BLaER1 treated with 17β-estradiol and CSF1 and Interleukin-3, amounts not matched to agents 10 nM and 100 nM (cell line): ENCODE data around the gene CCDC12.

Experiments
- H3K27ac ChIP-seq, 11 experiments: shearing (Covaris generic); formaldehyde crosslinking; 2 replicates each; pipeline ENCODE4 v1.8.1; 2022
- H3K27me3 ChIP-seq, 11 experiments: shearing (Covaris generic); formaldehyde crosslinking; 2 replicates each; pipeline ENCODE4 v1.8.1; 2022
- H3K36me3 ChIP-seq, 11 experiments: shearing (Covaris generic); formaldehyde crosslinking; 2 replicates each; pipeline ENCODE4 v1.8.1; 2022
- H3K4me1 ChIP-seq, 10 experiments: shearing (Covaris generic); formaldehyde crosslinking; 2 replicates each; pipeline ENCODE4 v1.8.1; 2022
- H3K4me2 ChIP-seq, 11 experiments: shearing (Covaris generic); formaldehyde crosslinking; 2 replicates each; pipeline ENCODE4 v1.8.1; 2022
- H3K4me3 ChIP-seq, 10 experiments: shearing (Covaris generic); formaldehyde crosslinking; 2 replicates each; pipeline ENCODE4 v1.8.1; 2022
- H3K9ac ChIP-seq, 11 experiments: shearing (Covaris generic); formaldehyde crosslinking; 2 replicates each; pipeline ENCODE4 v1.8.1; 2022
- H3K9me3 ChIP-seq, 11 experiments: shearing (Covaris generic); formaldehyde crosslinking; replicated peaks in 1 of 11; 2 replicates each; pipeline ENCODE4 v1.8.1; 2022
- H4K20me1 ChIP-seq, 11 experiments: shearing (Covaris generic); formaldehyde crosslinking; 2 replicates each; pipeline ENCODE4 v1.8.1; 2022
- Cebpa-rat ChIP-seq, 11 experiments: shearing (Covaris generic); IDR thresholded peaks; 2 replicates each; pipeline ENCODE4 v1.8.1; 2022

Gene CCDC12

DNA sequence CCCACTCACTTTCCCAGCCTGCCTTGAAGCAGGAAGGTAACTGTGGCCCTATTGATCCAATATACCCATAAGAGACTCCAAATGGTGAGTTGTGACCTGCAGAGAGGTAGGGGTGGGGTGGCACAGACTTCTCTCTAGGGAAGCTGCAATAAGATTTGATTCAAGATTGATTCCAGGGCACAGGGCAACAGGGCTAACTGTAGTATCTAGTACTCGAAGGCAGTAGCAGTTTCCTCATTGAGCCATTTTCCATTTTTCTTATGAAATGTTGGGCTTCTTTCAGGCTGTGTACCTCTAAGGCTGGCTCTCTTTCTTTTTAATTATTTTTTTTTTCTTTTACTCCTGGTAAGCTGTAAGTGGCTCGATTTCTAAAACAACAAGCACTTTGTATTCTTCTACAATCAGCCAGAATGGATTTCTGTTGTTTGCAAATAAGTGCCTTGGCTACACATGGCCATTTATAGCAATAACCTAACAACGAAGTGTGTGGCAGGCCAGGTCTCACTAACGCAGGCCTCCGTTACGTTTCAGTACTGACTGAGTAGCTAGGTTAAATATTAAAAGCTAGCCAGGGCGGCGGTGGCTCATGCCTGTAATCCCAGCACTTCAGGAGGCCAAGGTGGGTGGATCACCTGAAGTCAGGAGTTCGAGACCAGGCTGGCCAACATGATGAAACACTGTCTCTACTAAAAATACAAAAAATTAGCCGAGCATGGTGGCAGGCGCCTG lies 19.3 kb downstream of the CCDC12 start:
- no peaks in the 10 kb centered on the region for H3K27me3 ChIP-seq
- TF ChIP-seq Cebpa-rat (IDR thresholded peaks at IDR 0.05), result no peak
- H3K27ac ChIP-seq, result no peak overlapping the region
- H3K9me3 ChIP-seq, result no peaks in the 10 kb centered on the region; a peak in 2 of 22 replicates
- H4K20me1 ChIP-seq, result peaks cover 98 to 100% (median 100%) of the 10 kb centered on the region in 11 experiments
- H3K4me1 ChIP-seq, result peaks cover 76 to 97% (median 84%) of the 10 kb centered on the region in 10 experiments
- no peak overlapping the region for H3K9ac ChIP-seq
- H3K4me3 ChIP-seq, result no peak overlapping the region
- H3K4me2 ChIP-seq, result peak overlapping the region in 10 of 11 experiments; percentile 27 to 94 (median 86); a peak in 17 of 22 replicates
- H3K36me3 ChIP-seq, result peaks cover 6 to 63% (median 33%) of the 10 kb centered on the region in 11 experiments; a peak in 16 of 22 replicates

DNA sequence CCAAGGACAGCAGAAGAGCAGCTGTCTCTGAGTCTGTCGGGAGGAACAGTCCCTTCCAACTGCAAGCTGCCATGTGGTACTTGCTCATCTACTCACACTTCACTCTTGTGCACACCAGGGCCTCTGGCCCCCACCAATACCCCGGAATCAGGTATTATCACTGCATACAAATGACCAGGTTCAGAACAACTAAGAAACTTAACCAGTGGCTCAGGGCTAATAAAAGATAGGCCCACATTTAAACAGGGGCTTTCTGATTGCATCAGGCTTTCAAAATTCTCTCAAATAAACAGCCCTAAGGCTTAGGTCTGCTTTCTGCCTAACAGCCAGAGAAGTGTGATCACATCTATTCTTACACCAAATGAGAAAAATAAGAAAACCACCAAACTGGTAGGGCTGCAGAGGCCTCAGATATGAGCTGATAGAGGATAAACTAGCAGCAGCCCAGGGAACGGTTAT lies 20.7 kb downstream of the CCDC12 start:
- peak overlapping the region; percentile 37 to 94 (median 87); a peak in 21 of 22 replicates for H3K4me2 ChIP-seq

DNA sequence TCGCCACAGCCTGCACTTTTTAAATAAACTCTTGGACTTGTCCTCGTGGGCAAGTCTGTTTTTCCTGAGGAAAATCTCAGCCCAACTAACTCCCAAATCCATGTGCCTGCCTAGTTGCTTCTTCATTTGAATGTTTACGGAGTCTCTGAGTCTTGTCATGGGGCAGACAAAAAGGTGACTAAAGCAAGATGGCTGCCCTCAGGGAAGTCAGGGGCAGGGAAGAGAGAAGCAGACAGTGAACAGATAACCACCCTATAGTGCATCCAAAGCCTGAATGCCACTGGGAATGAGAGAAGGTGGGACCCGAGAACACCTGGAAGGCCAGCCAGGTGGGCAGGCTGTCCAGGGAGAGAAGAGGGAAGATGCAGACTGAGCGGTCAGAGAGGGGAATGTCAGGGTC lies 21.4 kb downstream of the CCDC12 start:
- H3K36me3 ChIP-seq, result peaks cover 6 to 57% (median 31%) of the 10 kb centered on the region in 11 experiments; a peak in 16 of 22 replicates
- no peaks in the 10 kb centered on the region for H3K27me3 ChIP-seq
- H3K9ac ChIP-seq, result 0 out of 22 replicates have a peak overlapping the region, but pooled peaks of 1 of the 11 experiments have one; percentile 1
- no peak overlapping the region for H3K4me3 ChIP-seq
- no peak for TF ChIP-seq Cebpa-rat (IDR thresholded peaks at IDR 0.05)
- H4K20me1 ChIP-seq, result peaks cover 97 to 100% (median 99%) of the 10 kb centered on the region in 11 experiments
- no peaks in the 10 kb centered on the region for H3K9me3 ChIP-seq
- H3K4me1 ChIP-seq, result peaks cover 83 to 98% (median 88%) of the 10 kb centered on the region in 10 experiments
- peak overlapping the region in 2 of 11 experiments; percentile 35 to 69; a peak in 1 of 22 replicates for H3K27ac ChIP-seq
- H3K4me2 ChIP-seq, result peak overlapping the region; percentile 79 to 94 (median 89); a peak in 21 of 22 replicates

More for the DNA sequence above, 20.7 kb downstream of the CCDC12 start:
- Histone ChIP-seq H3K36me3 (peaks cover 6 to 62% (median 31%) of the 10 kb centered on the region in 11 experiments; a peak in 16 of 22 replicates), H3K27me3 (no peaks in the 10 kb centered on the region), H4K20me1 (peaks cover 97 to 100% (median 99%) of the 10 kb centered on the region in 11 experiments), H3K4me3 (no peak overlapping the region), H3K4me1 (peaks cover 83 to 98% (median 88%) of the 10 kb centered on the region in 10 experiments), H3K27ac (peak overlapping the region in 1 of 11 experiments; percentile 35; a peak in 2 of 22 replicates), H3K9me3 (no peaks in the 10 kb centered on the region), H3K9ac (0 out of 22 replicates have a peak overlapping the region, but pooled peaks of 2 of the 11 experiments have one; percentile 1 to 17)
- no peak for TF ChIP-seq Cebpa-rat (IDR thresholded peaks at IDR 0.05)

DNA sequence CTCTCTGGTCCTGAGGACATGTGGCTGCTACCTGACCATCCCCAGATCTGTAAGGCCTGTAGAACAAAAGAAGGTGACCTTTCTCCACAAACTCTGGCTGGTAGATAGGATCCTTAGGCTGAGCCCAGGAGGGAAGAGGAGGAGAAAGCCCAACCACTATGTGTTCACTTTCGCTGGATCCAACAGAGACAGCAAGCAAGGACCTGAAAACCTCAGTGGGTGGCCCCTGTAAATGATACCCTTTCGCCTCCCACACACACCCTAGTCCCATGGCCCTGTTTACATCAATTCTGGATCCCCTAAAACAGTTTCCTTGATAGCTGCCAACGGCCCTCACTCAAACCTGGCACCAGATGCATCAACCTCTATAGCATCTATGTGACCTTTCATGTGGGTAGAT lies 22.4 kb downstream of the CCDC12 start:
- TF ChIP-seq Cebpa-rat (IDR thresholded peaks at IDR 0.05), result no peak
- H3K4me2 ChIP-seq, result peak overlapping the region; percentile 79 to 94 (median 89)
- H3K4me3 ChIP-seq, result peak overlapping the region in 2 of 10 experiments; percentile 18 to 28; a peak in 2 of 20 replicates
- H3K9me3 ChIP-seq, result no peaks in the 10 kb centered on the region
- H4K20me1 ChIP-seq, result peaks cover 97 to 100% (median 99%) of the 10 kb centered on the region in 11 experiments
- no peaks in the 10 kb centered on the region for H3K27me3 ChIP-seq
- peaks cover 6 to 48% (median 21%) of the 10 kb centered on the region in 11 experiments; a peak in 15 of 22 replicates for H3K36me3 ChIP-seq
- peak overlapping the region in 10 of 11 experiments; percentile 35 to 70 (median 64); a peak in 18 of 22 replicates for H3K27ac ChIP-seq
- H3K4me1 ChIP-seq, result peaks cover 83 to 98% (median 88%) of the 10 kb centered on the region in 10 experiments
- peak overlapping the region; percentile 6 to 64 (median 41); a peak in 16 of 22 replicates for H3K9ac ChIP-seq

DNA sequence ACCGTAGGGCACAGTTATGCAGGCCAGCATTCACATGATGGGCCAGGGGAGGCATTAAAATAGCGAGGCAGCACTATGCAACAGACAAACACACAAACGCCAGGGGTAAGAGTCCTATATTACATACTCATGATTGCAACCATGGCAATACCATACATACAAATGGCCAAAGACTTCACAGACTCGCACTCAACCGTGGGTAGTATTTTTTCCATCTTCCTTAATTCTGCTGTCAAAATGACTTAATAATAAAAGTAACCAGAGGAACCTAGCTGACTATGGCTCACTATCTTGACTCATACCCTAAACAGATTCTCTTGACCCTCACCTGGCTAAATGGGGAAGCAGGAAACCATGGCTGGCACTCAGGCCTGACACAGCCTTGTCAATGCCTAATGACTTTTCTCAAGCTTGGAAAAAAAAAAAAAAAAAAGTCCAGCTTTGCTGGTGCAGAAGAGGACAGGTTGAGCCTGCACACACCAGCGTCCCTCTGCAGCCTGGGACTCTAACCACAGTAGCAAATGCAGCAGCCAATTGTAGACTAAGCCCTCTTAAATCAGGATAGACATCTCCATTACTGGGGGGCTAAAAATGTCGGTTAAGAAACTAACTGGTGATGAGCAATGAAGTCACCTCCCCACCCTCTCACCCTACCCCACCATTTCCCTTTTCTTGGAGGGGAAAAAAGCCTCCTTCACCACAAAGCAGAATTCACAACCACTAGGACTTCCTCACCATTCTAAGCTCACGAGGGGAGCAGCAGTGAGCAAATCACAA lies 23.1 kb downstream of the CCDC12 start:
- Histone ChIP-seq H3K36me3 (peaks cover 6 to 40% (median 20%) of the 10 kb centered on the region in 11 experiments; a peak in 14 of 22 replicates), H3K4me3 (peak overlapping the region in 2 of 10 experiments; percentile 18 to 28; a peak in 1 of 20 replicates), H3K9me3 (no peaks in the 10 kb centered on the region), H3K9ac (peak overlapping the region in 10 of 11 experiments; percentile 6 to 64 (median 41); a peak in 15 of 22 replicates), H3K27me3 (no peaks in the 10 kb centered on the region), H3K4me2 (peak overlapping the region; percentile 79 to 94 (median 89)), H3K27ac (peak overlapping the region in 10 of 11 experiments; percentile 35 to 70 (median 64); a peak in 18 of 22 replicates), H4K20me1 (peaks cover 97 to 100% (median 99%) of the 10 kb centered on the region in 11 experiments), H3K4me1 (peaks cover 83 to 98% (median 88%) of the 10 kb centered on the region in 10 experiments)
- no peak for TF ChIP-seq Cebpa-rat (IDR thresholded peaks at IDR 0.05)

DNA sequence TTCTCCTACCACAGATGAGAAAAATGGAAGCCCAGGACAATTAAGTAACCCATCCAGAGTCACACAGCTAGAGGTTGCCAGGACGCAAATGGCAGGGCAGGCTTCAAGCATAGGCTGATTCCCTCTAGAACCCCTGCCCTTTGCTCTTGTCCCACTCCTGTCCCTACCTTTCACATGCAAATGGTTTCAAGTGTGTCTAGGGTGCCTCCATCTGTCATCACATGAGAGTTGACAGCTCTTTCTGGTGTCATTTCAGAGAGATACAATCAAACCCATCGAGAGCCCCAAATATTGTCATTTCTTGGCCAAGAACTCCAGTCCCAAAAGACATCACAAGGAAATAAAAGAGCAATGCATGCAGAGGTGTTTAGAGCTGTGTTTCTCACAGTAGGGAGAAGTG lies 23.7 kb downstream of the CCDC12 start:
- H4K20me1 ChIP-seq, result peaks cover 97 to 100% (median 99%) of the 10 kb centered on the region in 11 experiments

DNA sequence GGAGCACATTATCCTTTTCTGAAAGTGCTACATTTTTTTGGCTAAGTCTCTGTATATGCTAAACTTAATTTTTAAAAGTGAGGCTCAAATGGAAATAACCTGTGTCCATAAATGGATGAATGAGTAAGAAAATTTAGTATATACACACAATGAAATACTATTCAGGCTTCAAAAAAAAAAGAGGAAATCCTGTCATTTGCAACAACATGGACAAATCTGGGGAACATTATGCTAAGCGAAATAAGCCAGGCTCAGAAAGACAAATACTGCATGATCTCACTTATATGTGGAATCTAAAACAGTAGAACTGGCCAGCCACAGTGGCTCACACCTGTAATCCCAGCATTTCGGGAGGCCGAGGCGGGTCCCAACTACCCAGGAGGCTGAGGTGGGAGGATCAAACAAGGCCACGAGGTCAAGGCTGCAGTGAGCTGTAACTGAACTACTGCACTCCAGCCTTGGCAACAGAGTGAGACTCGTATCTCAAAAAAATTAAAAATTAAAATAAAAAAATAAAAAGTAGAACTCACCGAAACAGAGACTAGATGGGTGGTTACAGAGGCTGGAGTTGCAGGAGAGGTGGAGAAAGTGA lies 25.8 kb downstream of the CCDC12 start:
- Histone ChIP-seq H4K20me1 (peaks cover 97 to 100% (median 99%) of the 10 kb centered on the region in 11 experiments), H3K4me1 (peaks cover 90 to 98% (median 92%) of the 10 kb centered on the region in 10 experiments), H3K36me3 (peaks cover 19 to 48% (median 33%) of the 10 kb centered on the region in 11 experiments), H3K4me2 (peak overlapping the region; percentile 54 to 98 (median 89); a peak in 21 of 22 replicates), H3K9me3 (peaks cover 0 to 8% (median 0%) of the 10 kb centered on the region in 11 experiments; a peak in 3 of 22 replicates), H3K27me3 (no peaks in the 10 kb centered on the region), H3K9ac (peak overlapping the region in 1 of 11 experiments; percentile 10; a peak in 2 of 22 replicates), H3K27ac (peak overlapping the region in 2 of 11 experiments; percentile 19 to 27; a peak in 1 of 22 replicates), H3K4me3 (no peak overlapping the region)
- no peak for TF ChIP-seq Cebpa-rat (IDR thresholded peaks at IDR 0.05)

More for the DNA sequence above, 23.7 kb downstream of the CCDC12 start:
- Histone ChIP-seq H3K9ac (no peak overlapping the region; a peak in 1 of 22 replicates), H3K4me3 (no peak overlapping the region), H3K9me3 (no peaks in the 10 kb centered on the region), H3K4me2 (peak overlapping the region; percentile 79 to 94 (median 89)), H3K27me3 (no peaks in the 10 kb centered on the region), H3K27ac (peak overlapping the region in 6 of 11 experiments; percentile 54 to 70 (median 64); a peak in 6 of 22 replicates), H3K36me3 (peaks cover 7 to 39% (median 20%) of the 10 kb centered on the region in 11 experiments; a peak in 17 of 22 replicates), H3K4me1 (peaks cover 87 to 98% (median 93%) of the 10 kb centered on the region in 10 experiments)
- TF ChIP-seq Cebpa-rat (IDR thresholded peaks at IDR 0.05), result no peak
